HCT116 (cell line): ENCODE data around the gene SLCO2A1. TPM values are rescaled to one million over a fixed set of nuclear protein-coding genes. Genes with fewer than 3 reads are reported as not detected.

ENCODE experiments used
- ATAC-seq: fragments of 200-7000 bp; cut with Tn5 transposase; 2 replicates; pipeline ENCODE4 v1.9.1; 2020; ENCODE audit warnings: mild to moderate bottlenecking, moderate library complexity
- BruUV-seq: library from RNA; stranded (reverse); fragments of 400-500 nt; replicated peaks from 2 replicates; lab custom pipeline; 2021; lab: Mats Ljungman, UMichigan
- CTCF ChIA-PET: fragments of 300-600 bp; sonication (Branson Sonifier 250); formaldehyde crosslinking; loops from one replicate; lab custom pipeline; 2021; ENCODE audit warnings: antibody characterized with exemption; lab: Charles Lee
- POLR2A ChIA-PET: fragments of 300-600, 350-600 bp; sonication (Branson Sonifier 250); formaldehyde crosslinking; loops from one replicate; lab custom pipeline; 2021; ENCODE audit warnings: antibody characterized with exemption; lab: Charles Lee
- RAD21 ChIA-PET, 2 experiments: fragments of 300-600 bp; sonication (Branson Sonifier 250); formaldehyde crosslinking; loops; one replicate each; lab custom pipeline; 2023; ENCODE audit warnings: low total read pairs in 2 of 2; ENCODE audit not compliant: uncharacterized antibody in 2 of 2, unreplicated experiment in 2 of 2, low non-redundant PET in 1 of 2; lab: Charles Lee
- DNase-seq: peaks from one replicate; pipeline ENCODE4 v3.0.0-alpha.2; 2010; ENCODE audit warnings: low read depth, low spot score
- H2AFZ ChIP-seq: fragments of 200-600 bp; shearing (Covaris generic), sonication (generic); 2 replicates; pipeline ENCODE4 v1.6.1; 2017; ENCODE audit warnings: low read depth, mixed run types, mixed read lengths, antibody characterized with exemption, low read length; ENCODE audit not compliant: poor library complexity, severe bottlenecking
- H3K27ac ChIP-seq: 2 replicates; pipeline ENCODE4 v1.5.1; 2012; ENCODE audit warnings: low read depth, low read length
- H3K27me3 ChIP-seq: fragments of 200-600 bp; sonication (generic); 2 replicates; pipeline ENCODE4 v1.6.1; 2016; ENCODE audit warnings: mixed run types, low read length, mixed read lengths; ENCODE audit not compliant: insufficient read depth
- H3K36me3 ChIP-seq, 2 experiments: fragments of 200-500 bp in 1 of 2; fragments of 200-600 bp in 1 of 2; sonication (Bioruptor generic) in 1 of 2; sonication (generic) in 1 of 2; 2 replicates each; pipeline versions ENCODE4 v1.5.1 to v1.6.1; 2014 to 2016; ENCODE audit warnings: low read length in 2 of 2, inconsistent platforms in 1 of 2, mixed read lengths in 1 of 2, mixed run types in 1 of 2; ENCODE audit not compliant: insufficient read depth in 2 of 2, control insufficient read depth in 1 of 2
- H3K4me1 ChIP-seq, 2 experiments: fragments of 200-600 bp in 1 of 2; sonication (generic) in 1 of 2; 2 replicates each; pipeline versions ENCODE4 v1.5.1 to v1.6.1; 2012 to 2017; ENCODE audit warnings: low read length in 2 of 2, inconsistent platforms in 1 of 2, mild to moderate bottlenecking in 1 of 2, mixed read lengths in 1 of 2, mixed run types in 1 of 2, moderate library complexity in 1 of 2; ENCODE audit not compliant: insufficient read depth in 2 of 2, control insufficient read depth in 1 of 2
- H3K4me2 ChIP-seq: fragments of 200-600 bp; sonication (generic); 2 replicates; pipeline ENCODE4 v1.6.1; 2017; ENCODE audit warnings: mixed run types, low read length, mixed read lengths
- H3K4me3 ChIP-seq, 2 experiments: fragments of 200-600 bp in 1 of 2; sonication (generic) in 1 of 2; replicated peaks in 1 of 2; 2 replicates each; pipeline ENCODE4 v1.5.1; 2011 to 2016; ENCODE audit warnings: low read length in 2 of 2, control low read depth in 1 of 2, low read depth in 1 of 2, mild to moderate bottlenecking in 1 of 2, mixed read lengths in 1 of 2, mixed run types in 1 of 2
- H3K79me2 ChIP-seq: fragments of 200-600 bp; sonication (generic); 2 replicates; pipeline ENCODE4 v1.6.1; 2017; ENCODE audit warnings: mild to moderate bottlenecking, mixed run types, low read length, moderate library complexity, mixed read lengths; ENCODE audit not compliant: insufficient read depth
- H3K9ac ChIP-seq: fragments of 200-600 bp; sonication (generic); 2 replicates; pipeline ENCODE4 v1.6.1; 2016; ENCODE audit warnings: low read length, mixed read lengths
- H3K9me2 ChIP-seq: fragments of 200-600 bp; sonication (generic), shearing (Covaris generic); 2 replicates; pipeline ENCODE4 v1.6.1; 2017; ENCODE audit warnings: mixed run types, mild to moderate bottlenecking, moderate library complexity; ENCODE audit not compliant: insufficient read depth
- H3K9me3 ChIP-seq, 2 experiments: fragments of 200-500 bp in 1 of 2; fragments of 200-600 bp in 1 of 2; sonication (Bioruptor generic) in 1 of 2; sonication (generic) in 1 of 2; 2 replicates each; pipeline ENCODE4 v1.6.1; 2014 to 2017; ENCODE audit warnings: low read length in 2 of 2, mixed read lengths in 2 of 2, inconsistent platforms in 1 of 2, low read depth in 1 of 2, mild to moderate bottlenecking in 1 of 2, mixed run types in 1 of 2, moderate library complexity in 1 of 2; ENCODE audit not compliant: control insufficient read depth in 1 of 2, insufficient read depth in 1 of 2
- H4K20me1 ChIP-seq: fragments of 200-600 bp; sonication (generic), shearing (Covaris generic); 2 replicates; pipeline ENCODE4 v1.6.1; 2017; ENCODE audit warnings: mixed run types, mild to moderate bottlenecking, moderate library complexity; ENCODE audit not compliant: insufficient read depth
- EGR1 ChIP-seq: IDR thresholded peaks from 2 replicates; pipeline ENCODE4 v1.6.1; 2012; ENCODE audit warnings: low read depth
- EZH2phosphoT487 ChIP-seq: fragments of 200-600 bp; IDR thresholded peaks from 2 replicates; pipeline ENCODE4 v1.6.1; 2018; ENCODE audit warnings: antibody characterized with exemption, borderline replicate concordance
- FOSL1 ChIP-seq: IDR thresholded peaks from 2 replicates; pipeline ENCODE4 v1.6.1; 2012; ENCODE audit warnings: low read depth
- JUND ChIP-seq: IDR thresholded peaks from 2 replicates; pipeline ENCODE4 v1.6.1; 2012
- MAX ChIP-seq: IDR thresholded peaks from 2 replicates; pipeline ENCODE4 v1.6.1; 2012
- RAD21 ChIP-seq: IDR thresholded peaks from 2 replicates; pipeline ENCODE4 v1.6.1; 2012; ENCODE audit warnings: low read depth, mild to moderate bottlenecking
- SP1 ChIP-seq: IDR thresholded peaks from 2 replicates; pipeline ENCODE4 v1.6.1; 2012; ENCODE audit warnings: low read depth
- SRF ChIP-seq: IDR thresholded peaks from 2 replicates; pipeline ENCODE4 v1.6.1; 2012; ENCODE audit warnings: low read depth
- TCF7L2 ChIP-seq: IDR thresholded peaks from 2 replicates; pipeline ENCODE4 v1.7.0; 2011; ENCODE audit warnings: borderline replicate concordance, inconsistent platforms; ENCODE audit not compliant: insufficient read depth, insufficient read length; ENCODE audit errors: extremely low read depth
- YY1 ChIP-seq: IDR thresholded peaks from 2 replicates; pipeline ENCODE4 v1.6.1; 2011; ENCODE audit warnings: low read length, low read depth, moderate library complexity, mild to moderate bottlenecking; ENCODE audit not compliant: insufficient replicate concordance; ENCODE audit errors: extremely low read depth
- ZBTB33 ChIP-seq: IDR thresholded peaks from 2 replicates; pipeline ENCODE4 v1.6.1; 2011; ENCODE audit warnings: mild to moderate bottlenecking, low read length, moderate library complexity; ENCODE audit not compliant: insufficient replicate concordance; ENCODE audit errors: extremely low read depth
- ZFX ChIP-seq: fragments of 450-650 bp; IDR thresholded peaks from 2 replicates; pipeline ENCODE4 v1.6.1; 2017
- ZNF274 ChIP-seq: fragments of 200-500 bp; sonication (Bioruptor generic); IDR thresholded peaks from 2 replicates; pipeline ENCODE4 v1.6.1; 2014; ENCODE audit warnings: mild to moderate bottlenecking, low read depth, low read length, inconsistent platforms
- intact Hi-C: fragments of 100-400 bp; cut with micrococcal nuclease; formaldehyde crosslinking; loops from 2 replicates; pipeline ENCODE4 v1.10.0; 2022
- total RNA-seq: library from RNA; stranded (reverse); gene quantifications from one replicate; pipeline ENCODE4 v1.2.1, GENCODE V29; 2021; ENCODE audit not compliant: unreplicated experiment

The SLCO2A1 gene
- total RNA-seq, 1 experiment from 2014 or later, result 0.52 TPM

- Histone ChIP-seq H3K27me3 (no peaks in the 10 kb centered on the region), H2AFZ (no peak overlapping the region), H3K79me2 (no peaks in the 10 kb centered on the region), H3K9me3 (no peaks in the 10 kb centered on the region), H3K4me2 (no peak overlapping the region), H3K36me3 (no peaks in the 10 kb centered on the region), H3K4me1 (peaks cover 0 to 14% of the 10 kb centered on the region in 2 experiments; a peak in 2 of 4 replicates), H3K9ac (no peak overlapping the region), H3K9me2 (no peaks in the 10 kb centered on the region), H3K27ac (no peak overlapping the region), H4K20me1 (no peaks in the 10 kb centered on the region), H3K4me3 (no peak overlapping the region)
- intact Hi-C loops, result no loop called here
- ChIA-PET RAD21 (no interaction called here), CTCF (no interaction called here), POLR2A (no interaction called here)
- no TSS peak for BruUV-seq
- ATAC-seq (no peak), DNase-seq (no peak)
- TF ChIP-seq ZBTB33, result no peak
- TF ChIP-seq RAD21, result no peak
- no peak for TF ChIP-seq EZH2phosphoT487
- no peak for TF ChIP-seq FOSL1
- no peak for TF ChIP-seq YY1
- TF ChIP-seq ZNF274, result no peak
- no peak for TF ChIP-seq SP1
- TF ChIP-seq SRF, result no peak
- TF ChIP-seq ZFX, result no peak
- TF ChIP-seq MAX, result no peak
- no peak for TF ChIP-seq JUND
- TF ChIP-seq TCF7L2, result no peak
- no peak for TF ChIP-seq EGR1
Measured at GRCh38 chr3:134037168-134037567, 7.4 kb upstream of the SLCO2A1 start.
